ENCODE data around the gene GGA3.

Gene GGA3

GRCh38 chr17:75205793-75206163 is 55.6 kb downstream of the GGA3 start:
- H3K27ac Mint-ChIP-seq: peak overlapping the region; percentile 96 to 99
- DNase-seq (no peak), ATAC-seq (replicated peaks) (no peak)
- peak overlapping the region; percentile 94 to 95 for H3K4me3 Mint-ChIP-seq
- peaks cover 48% of the 10 kb centered on the region for H3K36me3 Mint-ChIP-seq (ENCODE audit: insufficient read depth)
- no peaks in the 10 kb centered on the region for H3K27me3 Mint-ChIP-seq
- no peaks in the 10 kb centered on the region for H3K9me3 Mint-ChIP-seq
- peaks cover 12 to 23% of the 10 kb centered on the region in 2 donors for H3K4me1 Mint-ChIP-seq (ENCODE audit: low read depth in 2 of 2)

DNA sequence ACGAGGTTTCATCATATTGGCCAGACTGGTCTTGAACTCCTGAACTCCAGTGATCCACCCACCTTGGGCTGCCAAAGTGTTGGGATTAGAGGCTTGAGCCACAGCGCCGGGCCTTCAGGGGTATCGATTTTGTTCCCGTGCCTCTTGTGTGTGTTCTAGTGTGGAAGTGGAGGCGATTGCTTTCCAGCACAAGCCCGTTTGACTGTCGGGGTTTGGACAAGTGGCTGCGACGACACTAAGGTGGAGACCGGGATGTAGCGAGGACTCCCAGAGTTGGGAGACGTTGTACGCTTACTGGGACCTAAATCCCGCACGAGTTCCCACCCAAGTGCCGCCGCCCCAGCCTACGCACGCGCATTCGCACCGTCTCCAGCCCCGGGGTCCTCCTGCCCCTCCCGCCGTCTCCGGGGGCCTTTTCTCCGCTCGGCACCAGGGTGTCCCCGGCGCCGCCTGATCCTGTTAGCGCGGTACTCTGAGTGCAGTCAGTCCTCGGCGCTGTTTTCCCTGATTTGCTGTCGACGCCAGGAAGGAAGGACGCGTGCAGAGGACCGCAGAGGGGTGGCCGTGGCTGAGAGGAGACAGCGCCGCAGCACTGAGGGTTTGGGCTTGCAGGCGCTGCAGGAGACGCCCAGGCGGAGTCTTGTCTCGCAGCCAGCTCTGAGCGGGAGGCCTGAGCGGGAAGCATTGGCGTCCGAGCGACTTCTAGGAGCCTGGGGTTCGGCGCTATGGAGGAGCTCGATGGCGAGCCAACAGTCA is 56.2 kb downstream of the GGA3 start, which contains the start of gene NUP85:
Gene NUP85 (plus strand): TSS at position 643 of the 756 bp plus-strand sequence. CDS start 83 bp downstream, at position 726.
- H3K27me3 Mint-ChIP-seq: no peaks in the 10 kb centered on the region
- DNase-seq: peak; percentile 90 to 91 (median 90)
- peak within 1 kb of the TSS; percentile 94 to 95 for H3K4me3 Mint-ChIP-seq
- H3K27ac Mint-ChIP-seq: peak within 1 kb of the TSS; percentile 96 to 99
- no peaks in the 10 kb centered on the region for H3K9me3 Mint-ChIP-seq
- peak; percentile 85 for ATAC-seq (replicated peaks)
- peaks cover 44% of the 10 kb centered on the region for H3K36me3 Mint-ChIP-seq (ENCODE audit: insufficient read depth)
- peaks cover 12 to 23% of the 10 kb centered on the region in 2 donors for H3K4me1 Mint-ChIP-seq (ENCODE audit: low read depth in 2 of 2)

GRCh38 chr17:75199886-75200618 is 61.4 kb downstream of the GGA3 start:
- no peaks in the 10 kb centered on the region for H3K27me3 Mint-ChIP-seq
- peaks cover 0 to 5% of the 10 kb centered on the region in 2 donors for H3K4me1 Mint-ChIP-seq (ENCODE audit: low read depth in 2 of 2)
- ATAC-seq (replicated peaks) (no peak), DNase-seq (no peak)
- no peaks in the 10 kb centered on the region for H3K9me3 Mint-ChIP-seq
- H3K27ac Mint-ChIP-seq: no peak overlapping the region
- no peak overlapping the region for H3K4me3 Mint-ChIP-seq
- peaks cover 5% of the 10 kb centered on the region for H3K36me3 Mint-ChIP-seq (ENCODE audit: insufficient read depth)

DNA sequence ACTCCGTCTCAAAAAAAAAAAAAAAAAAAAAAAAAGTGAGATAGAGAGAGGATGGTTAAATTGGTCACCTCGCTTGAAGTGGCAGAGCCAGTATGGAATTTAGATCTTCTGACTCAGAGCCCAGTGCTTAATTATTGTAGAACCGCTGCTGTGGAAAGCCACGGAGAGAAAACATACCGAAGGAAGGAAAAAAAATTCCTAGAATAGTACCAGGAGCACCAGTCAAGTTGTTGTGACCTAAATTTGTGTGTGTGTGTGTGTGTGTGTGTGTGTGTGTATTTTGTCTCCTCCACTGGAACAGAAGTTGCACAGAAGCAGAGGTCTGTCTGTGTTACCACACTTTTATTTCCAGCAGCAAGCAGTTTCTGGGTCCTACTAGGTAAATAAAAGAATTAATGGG is 66.5 kb downstream of the GGA3 start:
- Mint-ChIP-seq H3K36me3 (ENCODE audit: insufficient read depth) (no peaks in the 10 kb centered on the region), H3K9me3 (no peaks in the 10 kb centered on the region), H3K27me3 (no peaks in the 10 kb centered on the region), H3K4me1 (ENCODE audit: low read depth in 2 of 2) (no peaks in the 10 kb centered on the region), H3K27ac (no peak overlapping the region), H3K4me3 (no peak overlapping the region)
- DNase-seq (no peak), ATAC-seq (replicated peaks) (no peak)

DNA sequence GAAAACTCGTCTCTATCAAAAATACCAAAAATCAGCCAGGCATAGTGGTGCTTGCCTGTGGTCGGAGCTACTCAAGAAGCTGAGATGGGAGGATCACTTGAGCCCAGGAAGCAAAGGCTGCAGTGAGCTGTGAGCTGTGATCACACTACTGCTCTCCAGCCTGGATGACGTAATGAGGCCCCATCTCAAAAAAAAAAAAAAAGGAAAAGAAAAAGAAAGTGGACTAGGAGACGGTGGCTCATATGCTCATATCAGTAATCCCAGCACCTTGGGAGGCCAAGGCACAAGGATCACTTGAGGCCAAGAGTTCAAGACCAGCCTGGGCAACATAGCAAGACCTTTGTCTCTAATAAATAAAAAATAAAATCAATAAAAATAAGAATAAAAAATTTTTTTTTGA is 69.8 kb downstream of the GGA3 start:
- H3K4me3 Mint-ChIP-seq: no peak overlapping the region
- H3K36me3 Mint-ChIP-seq (ENCODE audit: insufficient read depth): no peaks in the 10 kb centered on the region
- DNase-seq (no peak), ATAC-seq (replicated peaks) (no peak)
- no peaks in the 10 kb centered on the region for H3K27me3 Mint-ChIP-seq
- no peaks in the 10 kb centered on the region for H3K9me3 Mint-ChIP-seq
- no peak overlapping the region for H3K27ac Mint-ChIP-seq
- peaks cover 0 to 5% of the 10 kb centered on the region in 2 donors for H3K4me1 Mint-ChIP-seq (ENCODE audit: low read depth in 2 of 2)

DNA sequence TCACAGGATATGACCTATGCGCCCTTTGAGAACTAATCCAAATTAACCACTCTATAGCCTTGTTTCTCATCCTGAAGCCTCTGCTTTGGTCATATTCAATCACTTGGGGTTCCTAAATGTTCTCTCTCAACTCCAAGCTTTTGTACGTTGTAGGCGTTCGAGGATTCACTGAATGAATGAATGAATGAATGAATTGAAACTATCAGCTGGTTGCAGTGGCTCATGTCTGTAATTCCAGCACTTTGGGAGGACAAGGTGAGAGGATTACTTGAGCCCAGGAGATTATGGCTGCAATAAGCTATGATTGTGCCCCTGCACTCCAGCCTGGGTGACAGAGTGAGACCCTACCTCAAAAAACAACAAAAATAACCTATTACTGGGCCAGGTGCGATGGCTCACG is 72.8 kb downstream of the GGA3 start:
- Mint-ChIP-seq H3K27ac (peak overlapping the region; percentile 49 to 64), H3K4me3 (no peak overlapping the region), H3K4me1 (ENCODE audit: low read depth in 2 of 2) (peaks cover 11 to 15% of the 10 kb centered on the region in 2 donors), H3K9me3 (peaks cover 0 to 7% of the 10 kb centered on the region in 2 donors), H3K27me3 (no peaks in the 10 kb centered on the region), H3K36me3 (ENCODE audit: insufficient read depth) (peaks cover 6% of the 10 kb centered on the region)
- DNase-seq (no peak), ATAC-seq (replicated peaks) (no peak)

Measured in effector memory CD8-positive, alpha-beta T cell (primary cell).